ENCODE measurements around the gene RCBTB2. TPM values are rescaled to one million over a fixed set of nuclear protein-coding genes. Genes with fewer than 3 reads are reported as not detected.

The RCBTB2 gene
- total RNA-seq: 5.8 and 7.7 TPM in 2 replicates

GRCh38 chr13:48532506-48533499 lies at the start of gene RCBTB2:
TSS of gene RCBTB2 (minus strand) at chr13:48533080. CDS start at chr13:48521939, 11,141 bp downstream.

Other genes starting within 250 kb of the RCBTB2 start
- gene RB1, start 229.3 kb downstream of the RCBTB2 start, total RNA-seq: 24.3 and 37.9 TPM in 2 replicates
- gene LPAR6, start 120.0 kb downstream of the RCBTB2 start, total RNA-seq: 2.1 and 5.3 TPM in 2 replicates
- gene CYSLTR2, start 120.8 kb upstream of the RCBTB2 start, total RNA-seq: 0.30 TPM in 1 of 2 replicates, not detected in the other

All from smooth muscle cell of the umbilical artery (primary cell).